IPS-11a (cell line): Measurements from ENCODE around the gene F10.

ENCODE experiments used
- H3K4me3 ChIP-seq: one replicate; pipeline ENCODE4 v1.5.1; 2013; ENCODE audit warnings: low read depth, low read length, control low read depth

The F10 gene

GRCh38 chr13:113187883-113188665, 65.5 kb downstream of the F10 start:
- no peak overlapping the region for H3K4me3 ChIP-seq

- no peak overlapping the region for H3K4me3 ChIP-seq
Observed at GRCh38 chr13:113190181-113190580, 67.6 kb downstream of the F10 start.

DNA sequence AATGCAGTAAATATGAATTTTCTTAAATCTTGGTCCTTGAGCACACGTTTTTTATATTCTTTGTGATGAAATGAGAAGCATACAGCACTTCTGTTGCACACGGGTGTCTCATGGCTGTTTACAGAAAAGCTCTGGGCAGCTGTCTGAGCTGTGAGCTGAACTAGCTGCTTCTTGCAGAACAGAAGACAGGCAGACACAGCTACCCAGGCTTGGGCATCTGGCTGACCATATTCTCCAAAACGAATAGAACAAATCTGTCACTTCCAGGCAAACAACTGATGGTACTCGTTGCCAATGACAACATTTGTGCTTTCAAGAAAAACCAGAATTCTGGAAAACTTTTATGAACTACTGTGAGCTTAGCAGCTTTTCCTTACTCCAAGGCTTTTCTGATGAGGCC, 69.7 kb downstream of the F10 start:
- no peak overlapping the region for H3K4me3 ChIP-seq

DNA sequence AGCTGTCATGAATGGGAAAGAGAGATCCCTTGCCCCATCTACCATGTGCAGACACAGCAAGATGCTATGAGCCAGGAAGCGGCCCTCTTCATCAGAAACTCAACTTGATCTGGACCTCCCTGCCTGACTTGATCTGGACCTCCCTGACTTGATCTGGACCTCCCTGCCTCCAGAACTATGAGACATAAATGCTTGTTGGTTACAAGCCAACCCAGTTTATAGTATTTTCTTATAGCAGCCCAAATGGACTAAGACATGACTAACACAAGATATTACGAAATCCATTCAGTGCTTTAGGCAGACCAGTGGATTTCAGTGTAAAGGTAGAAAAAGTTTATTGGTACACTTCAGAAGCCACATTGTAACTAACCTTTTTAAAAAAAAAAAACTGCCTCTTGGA, 70.3 kb downstream of the F10 start:
- no peak overlapping the region for H3K4me3 ChIP-seq

- H3K4me3 ChIP-seq, result no peak overlapping the region
Observed at GRCh38 chr13:113195360-113195759, 72.8 kb downstream of the F10 start.

- H3K4me3 ChIP-seq, result no peak overlapping the region
Observed at GRCh38 chr13:113196970-113197737, 74.6 kb downstream of the F10 start.
